K562 (cell line): Measurements from ENCODE around the gene ZNF581. TPM values are rescaled to one million over a fixed set of nuclear protein-coding genes. Genes with fewer than 3 reads are reported as not detected.

ENCODE experiments used
- BCLAF1 ChIP-seq, 2 experiments: fragments of 450-650 bp in 1 of 2; IDR thresholded peaks; 2 replicates each; pipeline ENCODE4 v1.6.1; 2011 to 2017; ENCODE audit warnings: low read depth in 2 of 2, antibody characterized with exemption in 1 of 2, borderline replicate concordance in 1 of 2, low read length in 1 of 2, mild to moderate bottlenecking in 1 of 2, mixed read lengths in 1 of 2; ENCODE audit not compliant: control insufficient read depth in 1 of 2
- ID3 ChIP-seq, 2 experiments: fragments of 250-450 bp in 1 of 2; fragments of 450-650 bp in 1 of 2; sonication (Bioruptor Pico) in 1 of 2; IDR thresholded peaks; 2 replicates each; pipeline versions ENCODE4 v1.6.1 to v1.8.0; 2016 to 2021; ENCODE audit warnings: mild to moderate bottlenecking in 2 of 2, moderate library complexity in 2 of 2, missing compliant biosample characterization in 1 of 2, missing genetic modification characterization in 1 of 2
- KLF16 ChIP-seq: IDR thresholded peaks from 2 replicates; pipeline ENCODE4 v1.6.1; 2016; ENCODE audit warnings: antibody characterized with exemption
- MITF ChIP-seq: IDR thresholded peaks from 2 replicates; pipeline ENCODE4 v1.6.1; 2014; ENCODE audit warnings: antibody characterized with exemption
- MTF1 ChIP-seq: fragments of 250-450 bp; sonication (Bioruptor Pico); IDR thresholded peaks from 2 replicates; pipeline ENCODE4 v1.9.0; 2021; ENCODE audit warnings: moderate library complexity, mild to moderate bottlenecking, inconsistent platforms, borderline replicate concordance
- TAL1 ChIP-seq: fragments of 450-650 bp; IDR thresholded peaks from 2 replicates; pipeline ENCODE4 v1.6.1; 2016; ENCODE audit warnings: mild to moderate bottlenecking
- TCFL5 ChIP-seq: fragments of 250-450 bp; sonication (Bioruptor Pico); conservative IDR thresholded peaks from 2 replicates; pipeline ENCODE4 v1.6.1; 2021; ENCODE audit warnings: mild to moderate bottlenecking, moderate library complexity, matching md5 sums
- ZBTB11 ChIP-seq, 3 experiments: fragments of 200-800 bp in 1 of 3; fragments of 250-450 bp in 1 of 3; fragments of 450-650 bp in 1 of 3; sonication (Bioruptor Pico) in 1 of 3; sonication (Bioruptor generic) in 1 of 3; formaldehyde crosslinking in 1 of 3; IDR thresholded peaks; 2 replicates each; pipeline versions ENCODE4 v1.6.1 to v1.8.0; 2016 to 2022; ENCODE audit warnings: mild to moderate bottlenecking in 2 of 3, missing genetic modification characterization in 2 of 3, missing compliant biosample characterization in 1 of 3, moderate library complexity in 1 of 3
- ZNF24 ChIP-seq: fragments of 450-650 bp; IDR thresholded peaks from 2 replicates; pipeline ENCODE4 v1.6.1; 2016
- ZNF589 ChIP-seq: fragments of 200-800 bp; sonication (Bioruptor generic); IDR thresholded peaks from 2 replicates; pipeline ENCODE4 v1.6.1; 2016; ENCODE audit warnings: low read depth, missing genetic modification characterization, missing compliant biosample characterization
- ZNF77 ChIP-seq: fragments of 250-450 bp; sonication (Bioruptor Pico); IDR thresholded peaks from 2 replicates; pipeline ENCODE4 v1.5.0; 2020
- polyA plus RNA-seq, 8 experiments: library from polyadenylated mRNA; depleted of rRNA in 4 of 8; stranded (reverse) in 5 of 8; unstranded in 3 of 8; fragments of >200 nt; fragmentation: Nextera tagmentation in 2 of 8; fragmentation: Illumina TruSeq in 1 of 8; extraction: Ambion mirVana in 2 of 8; extraction: Trizol in 1 of 8; gene quantifications; 2 replicates each; pipeline versions ENCODE4 v1.2.1 to v1.2.3, GENCODE V29; 2011 to 2014; ENCODE audit warnings: inconsistent platforms in 1 of 8, missing spikeins in 1 of 8
- total RNA-seq, 7 experiments: library from RNA; depleted of rRNA in 6 of 7; stranded (reverse); fragments of >200 nt in 6 of 7; fragmentation: Illumina TruSeq in 2 of 7; extraction: Trizol in 2 of 7; gene quantifications; 2 replicates each; pipeline versions ENCODE4 v1.2.1 to v1.2.3, GENCODE V29; 2011 to 2021; ENCODE audit warnings: low replicate concordance in 1 of 7
- TF ChIP-seq, protein P1 (sequence below): fragments of 250-450 bp; sonication (Bioruptor Pico); IDR thresholded peaks from 2 replicates; pipeline ENCODE4 v1.4.0; 2020; ENCODE audit warnings: mild to moderate bottlenecking, moderate library complexity

ZNF581 gene
- total and polyA plus RNA-seq, 9 of the 15 experiments (the other 6 are each of a cell fraction or from before 2014, with no cell fraction given): 2.4 to 39.4 (median 15.4) TPM

GRCh38 chr19:55654868-55655647 is 11.6 kb downstream of the ZNF581 start, which contains the start of gene U2AF2 (continued):
- TF ChIP-seq ZBTB11 (CRISPR knock-in tag; IDR thresholded peaks at IDR 0.05): peak in 2 of 3 experiments; percentile 50 to 83; a peak in 1 of 6 replicates
- TF ChIP-seq, protein P1, sequence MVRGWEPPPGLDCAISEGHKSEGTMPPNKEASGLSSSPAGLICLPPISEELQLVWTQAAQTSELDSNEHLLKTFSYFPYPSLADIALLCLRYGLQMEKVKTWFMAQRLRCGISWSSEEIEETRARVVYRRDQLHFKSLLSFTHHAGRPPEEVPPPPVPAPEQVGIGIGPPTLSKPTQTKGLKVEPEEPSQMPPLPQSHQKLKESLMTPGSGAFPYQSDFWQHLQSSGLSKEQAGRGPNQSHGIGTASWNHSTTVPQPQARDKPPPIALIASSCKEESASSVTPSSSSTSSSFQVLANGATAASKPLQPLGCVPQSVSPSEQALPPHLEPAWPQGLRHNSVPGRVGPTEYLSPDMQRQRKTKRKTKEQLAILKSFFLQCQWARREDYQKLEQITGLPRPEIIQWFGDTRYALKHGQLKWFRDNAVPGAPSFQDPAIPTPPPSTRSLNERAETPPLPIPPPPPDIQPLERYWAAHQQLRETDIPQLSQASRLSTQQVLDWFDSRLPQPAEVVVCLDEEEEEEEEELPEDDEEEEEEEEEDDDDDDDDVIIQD (CRISPR knock-in tag): no peak; the same call in 1 of the 2 replicates
- TF ChIP-seq ZNF24: no peak
- TF ChIP-seq MTF1 (CRISPR knock-in tag): no peak
- TF ChIP-seq TAL1: no peak
- TF ChIP-seq ZNF77 (CRISPR knock-in tag): no peak
- TF ChIP-seq ID3 (CRISPR knock-in tag; IDR thresholded peaks at IDR 0.05): no peak
- peak; percentile 85 for TF ChIP-seq ID3 (tag; IDR thresholded peaks at IDR 0.05)
- TF ChIP-seq TCFL5 (CRISPR knock-in tag): no peak
- TF ChIP-seq BCLAF1 (IDR thresholded peaks at IDR 0.05; ENCODE audit: borderline replicate concordance in 1 of 2, control insufficient read depth in 1 of 2, low read depth in 2 of 2, low read length in 1 of 2): no peak
- TF ChIP-seq KLF16: no peak
- no peak; the same call in 1 of the 2 replicates for TF ChIP-seq ZNF589
- TF ChIP-seq MITF: 0 out of 2 replicates have a peak, but pooled peaks have one; percentile 50
